Neural progenitor cell (in vitro differentiated cells): ENCODE results near the gene LCT. TPM values are rescaled to one million over a fixed set of nuclear protein-coding genes. Genes with fewer than 3 reads are reported as not detected.

ENCODE experiments used
- DNase-seq: peaks from one replicate; pipeline ENCODE4 v3.0.0-alpha.2; 2016; ENCODE audit warnings: low spot score
- H2AFZ ChIP-seq: fragments of 200-600 bp; sonication (generic); replicated peaks from 2 replicates; pipeline ENCODE4 v1.6.1; 2016; ENCODE audit warnings: antibody characterized with exemption
- H3F3A ChIP-seq: fragments of 200-600 bp; sonication (generic); 2 replicates; pipeline ENCODE4 v1.6.1; 2016; ENCODE audit warnings: antibody characterized with exemption, low read depth
- H3K27ac ChIP-seq: fragments of 200-600 bp; sonication (generic); 2 replicates; pipeline ENCODE4 v1.5.1; 2016; ENCODE audit warnings: mild to moderate bottlenecking
- H3K27me3 ChIP-seq: fragments of 200-600 bp; sonication (generic); 2 replicates; pipeline ENCODE4 v1.6.1; 2016; ENCODE audit warnings: mild to moderate bottlenecking, moderate library complexity
- H3K36me3 ChIP-seq: fragments of 200-600 bp; sonication (generic); 2 replicates; pipeline ENCODE4 v1.5.1; 2016
- H3K4me1 ChIP-seq: fragments of 200-600 bp; sonication (generic); 2 replicates; pipeline ENCODE4 v1.6.1; 2016; ENCODE audit warnings: mixed run types
- H3K4me2 ChIP-seq: fragments of 200-600 bp; sonication (generic); 2 replicates; pipeline ENCODE4 v1.6.1; 2016
- H3K4me3 ChIP-seq: fragments of 200-600 bp; sonication (generic); 2 replicates; pipeline ENCODE4 v1.5.1; 2016
- H3K79me2 ChIP-seq: fragments of 200-600 bp; sonication (generic); 2 replicates; pipeline ENCODE4 v1.6.1; 2016; ENCODE audit warnings: low read depth
- H3K9ac ChIP-seq: fragments of 200-600 bp; sonication (generic); 2 replicates; pipeline ENCODE4 v1.6.1; 2016
- H3K9me3 ChIP-seq: fragments of 200-600 bp; sonication (generic); 2 replicates; pipeline ENCODE4 v1.5.1; 2016; ENCODE audit warnings: low read depth
- H4K20me1 ChIP-seq: fragments of 200-600 bp; sonication (generic); 2 replicates; pipeline ENCODE4 v1.6.1; 2016; ENCODE audit warnings: low read depth
- H3K27ac Mint-ChIP-seq: 3 replicates; pipeline ENCODE4 v1.8.0; 2021; ENCODE audit warnings: mixed read lengths
- H3K27me3 Mint-ChIP-seq: 2 replicates; pipeline ENCODE4 v1.8.0; 2022; ENCODE audit warnings: low read depth, mild to moderate bottlenecking, inconsistent platforms, moderate library complexity, mixed read lengths; ENCODE audit not compliant: insufficient read depth
- H3K36me3 Mint-ChIP-seq: 3 replicates; pipeline ENCODE4 v1.8.0; 2021; ENCODE audit warnings: mixed read lengths
- H3K4me1 Mint-ChIP-seq: 3 replicates; pipeline ENCODE4 v1.8.0; 2021; ENCODE audit warnings: mixed read lengths
- H3K4me3 Mint-ChIP-seq: 3 replicates; pipeline ENCODE4 v1.8.0; 2021; ENCODE audit warnings: mild to moderate bottlenecking, moderate library complexity, mixed read lengths
- H3K9me3 Mint-ChIP-seq: 3 replicates; pipeline ENCODE4 v1.8.0; 2020; ENCODE audit warnings: mixed read lengths
- EZH2 ChIP-seq: fragments of 200-600 bp; sonication (generic); IDR thresholded peaks from 2 replicates; pipeline ENCODE4 v1.6.1; 2017; ENCODE audit warnings: antibody characterized with exemption, mild to moderate bottlenecking, moderate library complexity
- EZH2phosphoT487 ChIP-seq: fragments of 200-600 bp; sonication (generic); IDR thresholded peaks from 2 replicates; pipeline ENCODE4 v1.6.1; 2017; ENCODE audit warnings: antibody characterized with exemption
- total RNA-seq: library from RNA; depleted of rRNA; stranded (reverse); fragments of >200 nt; gene quantifications from 2 replicates; pipeline ENCODE4 v1.2.3, GENCODE V29; 2015; ENCODE audit warnings: low replicate concordance
- TF ChIP-seq, protein P1 (sequence below): fragments of 200-600 bp; sonication (generic); IDR thresholded peaks from 2 replicates; pipeline ENCODE4 v1.5.1; 2017; ENCODE audit warnings: antibody characterized with exemption, mild to moderate bottlenecking

The LCT gene
- total RNA-seq, 1 donor from 2014 or later = not detected

DNA sequence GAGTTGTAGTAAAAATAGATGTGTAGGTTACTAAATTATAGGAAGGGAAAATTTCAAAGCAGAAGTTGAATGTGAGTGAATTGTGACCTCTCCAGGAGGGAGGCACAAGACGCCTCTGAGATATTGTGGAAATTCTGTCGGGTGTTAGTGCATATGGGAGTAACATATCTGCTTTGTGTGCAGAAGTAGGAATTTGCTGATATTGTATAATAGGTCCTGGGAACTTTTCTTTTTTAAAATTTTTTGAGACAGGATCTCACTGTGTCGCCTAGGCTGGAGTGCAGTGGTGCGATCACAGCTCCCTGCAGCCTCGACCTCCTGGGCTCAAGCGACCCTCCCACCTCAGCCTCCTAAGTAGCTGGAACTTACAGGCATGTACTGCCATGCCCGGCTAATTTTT lies 60.6 kb downstream of the LCT start:
- H3K9ac ChIP-seq = no peak overlapping the region
- Mint-ChIP-seq H3K9me3 (peaks cover 3% of the 10 kb centered on the region), H3K27me3 (no peaks in the 10 kb centered on the region), H3K27ac (no peak overlapping the region), H3K4me3 (no peak overlapping the region), H3K36me3 (peaks cover 53% of the 10 kb centered on the region), H3K4me1 (no peaks in the 10 kb centered on the region)
- H3K9me3 ChIP-seq = no peaks in the 10 kb centered on the region
- H3K27ac ChIP-seq = no peak overlapping the region
- H4K20me1 ChIP-seq = no peaks in the 10 kb centered on the region
- TF ChIP-seq EZH2 = no peak
- no peak for TF ChIP-seq EZH2phosphoT487
- TF ChIP-seq, protein P1, sequence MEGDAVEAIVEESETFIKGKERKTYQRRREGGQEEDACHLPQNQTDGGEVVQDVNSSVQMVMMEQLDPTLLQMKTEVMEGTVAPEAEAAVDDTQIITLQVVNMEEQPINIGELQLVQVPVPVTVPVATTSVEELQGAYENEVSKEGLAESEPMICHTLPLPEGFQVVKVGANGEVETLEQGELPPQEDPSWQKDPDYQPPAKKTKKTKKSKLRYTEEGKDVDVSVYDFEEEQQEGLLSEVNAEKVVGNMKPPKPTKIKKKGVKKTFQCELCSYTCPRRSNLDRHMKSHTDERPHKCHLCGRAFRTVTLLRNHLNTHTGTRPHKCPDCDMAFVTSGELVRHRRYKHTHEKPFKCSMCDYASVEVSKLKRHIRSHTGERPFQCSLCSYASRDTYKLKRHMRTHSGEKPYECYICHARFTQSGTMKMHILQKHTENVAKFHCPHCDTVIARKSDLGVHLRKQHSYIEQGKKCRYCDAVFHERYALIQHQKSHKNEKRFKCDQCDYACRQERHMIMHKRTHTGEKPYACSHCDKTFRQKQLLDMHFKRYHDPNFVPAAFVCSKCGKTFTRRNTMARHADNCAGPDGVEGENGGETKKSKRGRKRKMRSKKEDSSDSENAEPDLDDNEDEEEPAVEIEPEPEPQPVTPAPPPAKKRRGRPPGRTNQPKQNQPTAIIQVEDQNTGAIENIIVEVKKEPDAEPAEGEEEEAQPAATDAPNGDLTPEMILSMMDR = no peak
- no peak overlapping the region for H2AFZ ChIP-seq
- H3K4me1 ChIP-seq = no peaks in the 10 kb centered on the region
- peaks cover 7% of the 10 kb centered on the region for H3F3A ChIP-seq
- no peak overlapping the region for H3K4me2 ChIP-seq
- no peak for DNase-seq
- H3K79me2 ChIP-seq = no peaks in the 10 kb centered on the region
- no peaks in the 10 kb centered on the region for H3K27me3 ChIP-seq
- H3K36me3 ChIP-seq = peaks cover 26% of the 10 kb centered on the region
- H3K4me3 ChIP-seq = no peak overlapping the region

DNA sequence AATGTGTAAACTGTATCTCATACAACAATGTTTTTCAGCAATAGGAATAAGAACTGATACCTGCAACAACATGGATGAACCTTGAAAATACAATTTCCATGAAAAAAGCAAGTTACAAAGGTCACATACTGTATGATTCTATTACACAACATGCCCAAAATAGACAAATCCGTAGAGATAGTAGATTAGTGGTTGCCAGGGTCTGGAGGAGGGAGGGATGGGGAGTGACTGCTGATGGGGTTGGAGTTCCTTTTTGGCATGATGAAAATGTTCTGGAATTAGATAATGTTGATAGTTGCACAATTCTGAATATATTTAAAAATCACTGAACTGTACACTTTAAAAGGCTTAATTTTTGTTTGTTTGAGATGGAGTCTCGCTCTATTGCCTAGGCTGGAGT lies 61.6 kb downstream of the LCT start:
- Mint-ChIP-seq H3K36me3 (peaks cover 51% of the 10 kb centered on the region), H3K4me1 (no peaks in the 10 kb centered on the region), H3K27ac (no peak overlapping the region), H3K9me3 (peaks cover 3% of the 10 kb centered on the region), H3K27me3 (no peaks in the 10 kb centered on the region), H3K4me3 (no peak overlapping the region)
- no peak overlapping the region for H3K4me2 ChIP-seq
- peaks cover 7% of the 10 kb centered on the region for H3F3A ChIP-seq
- DNase-seq = no peak
- H4K20me1 ChIP-seq = no peaks in the 10 kb centered on the region
- H3K36me3 ChIP-seq = peaks cover 32% of the 10 kb centered on the region
- no peak overlapping the region for H3K9ac ChIP-seq
- H3K27me3 ChIP-seq = no peaks in the 10 kb centered on the region
- H2AFZ ChIP-seq = no peak overlapping the region
- no peaks in the 10 kb centered on the region for H3K4me1 ChIP-seq
- H3K4me3 ChIP-seq = no peak overlapping the region
- TF ChIP-seq EZH2phosphoT487 = no peak
- TF ChIP-seq, protein P1 = no peak
- TF ChIP-seq EZH2 = no peak
- no peak overlapping the region for H3K27ac ChIP-seq
- no peaks in the 10 kb centered on the region for H3K9me3 ChIP-seq
- no peaks in the 10 kb centered on the region for H3K79me2 ChIP-seq

DNA sequence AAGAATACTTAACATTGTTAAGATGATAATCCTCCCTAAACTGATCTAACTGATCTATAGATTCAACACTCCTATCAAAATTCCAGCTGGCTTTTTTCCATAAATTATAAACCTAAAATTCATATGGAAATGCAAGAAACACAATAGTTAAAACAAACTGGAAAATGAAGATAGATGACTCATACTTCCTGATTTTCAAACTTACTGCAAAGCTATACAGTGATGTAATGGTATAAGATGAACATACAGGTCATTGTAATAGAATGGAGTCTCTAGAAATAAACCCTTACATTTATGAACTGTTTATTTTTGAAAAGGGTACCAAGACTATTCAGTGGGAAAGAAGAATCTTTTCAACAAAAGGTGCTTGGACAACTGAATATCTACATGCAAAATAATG lies 63.1 kb downstream of the LCT start:
- Histone ChIP-seq H3K36me3 (peaks cover 40% of the 10 kb centered on the region), H3K79me2 (no peaks in the 10 kb centered on the region), H3K4me2 (no peak overlapping the region), H3K27me3 (no peaks in the 10 kb centered on the region), H2AFZ (no peak overlapping the region), H3K4me3 (no peak overlapping the region), H3K9ac (no peak overlapping the region), H4K20me1 (no peaks in the 10 kb centered on the region), H3F3A (peaks cover 7% of the 10 kb centered on the region), H3K4me1 (no peaks in the 10 kb centered on the region), H3K9me3 (no peaks in the 10 kb centered on the region), H3K27ac (no peak overlapping the region)
- DNase-seq = no peak
- Mint-ChIP-seq H3K27ac (no peak overlapping the region), H3K4me3 (no peak overlapping the region), H3K4me1 (no peaks in the 10 kb centered on the region), H3K36me3 (peaks cover 56% of the 10 kb centered on the region), H3K27me3 (no peaks in the 10 kb centered on the region), H3K9me3 (peaks cover 3% of the 10 kb centered on the region)
- no peak for TF ChIP-seq EZH2
- no peak for TF ChIP-seq EZH2phosphoT487
- TF ChIP-seq, protein P1 = no peak

DNA sequence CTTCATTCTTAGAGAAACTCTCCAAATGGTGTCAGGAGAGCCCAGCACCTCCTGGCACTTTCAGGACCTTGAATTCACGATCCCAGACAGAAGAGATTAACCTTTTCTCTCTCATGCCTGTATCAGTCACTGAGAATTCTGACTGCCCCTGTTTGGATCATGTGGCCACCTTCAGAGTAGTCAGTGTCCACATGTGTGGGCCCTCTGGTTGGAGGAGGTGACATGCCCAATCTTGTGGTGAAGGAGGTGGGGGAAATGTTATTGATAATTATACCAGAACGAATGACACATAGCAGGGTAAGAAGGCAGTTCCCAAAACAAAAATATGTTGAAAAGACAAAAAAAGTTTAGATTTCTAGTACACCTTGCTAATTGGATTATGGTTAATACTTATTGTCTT lies 63.7 kb downstream of the LCT start:
- Histone ChIP-seq H3K4me3 (no peak overlapping the region), H3K4me2 (no peak overlapping the region), H3K9ac (no peak overlapping the region), H3K4me1 (no peaks in the 10 kb centered on the region), H4K20me1 (no peaks in the 10 kb centered on the region), H2AFZ (no peak overlapping the region), H3K27ac (no peak overlapping the region), H3K27me3 (no peaks in the 10 kb centered on the region), H3K79me2 (no peaks in the 10 kb centered on the region), H3F3A (peaks cover 2% of the 10 kb centered on the region), H3K36me3 (peaks cover 34% of the 10 kb centered on the region), H3K9me3 (no peaks in the 10 kb centered on the region)
- Mint-ChIP-seq H3K36me3 (peaks cover 55% of the 10 kb centered on the region), H3K4me3 (no peak overlapping the region), H3K4me1 (no peaks in the 10 kb centered on the region), H3K9me3 (peaks cover 3% of the 10 kb centered on the region), H3K27me3 (no peaks in the 10 kb centered on the region), H3K27ac (no peak overlapping the region)
- no peak for DNase-seq
- TF ChIP-seq, protein P1 = no peak
- TF ChIP-seq EZH2 (no peak), EZH2phosphoT487 (no peak)
